Body of pancreas (tissue), 4 donors: ENCODE data around the gene SEMA3E.

Experiments used
- POLR2A ChIP-seq, 3 donors: fragments of 450-650 bp; IDR thresholded peaks; one replicate each; pipeline ENCODE4 v1.6.1; 2016; ENCODE audit warnings: antibody characterized with exemption in 3 of 3, mild to moderate bottlenecking in 2 of 3
- TF ChIP-seq, protein P1 (sequence below), 7 experiments: fragments of 450-650 bp in 4 of 7; fragments of 200-600 bp in 3 of 7; sonication (generic) in 3 of 7; IDR thresholded peaks; one replicate each; pipeline ENCODE4 v1.5.1; 2016 to 2019; ENCODE audit warnings: antibody characterized with exemption in 7 of 7

DNA sequence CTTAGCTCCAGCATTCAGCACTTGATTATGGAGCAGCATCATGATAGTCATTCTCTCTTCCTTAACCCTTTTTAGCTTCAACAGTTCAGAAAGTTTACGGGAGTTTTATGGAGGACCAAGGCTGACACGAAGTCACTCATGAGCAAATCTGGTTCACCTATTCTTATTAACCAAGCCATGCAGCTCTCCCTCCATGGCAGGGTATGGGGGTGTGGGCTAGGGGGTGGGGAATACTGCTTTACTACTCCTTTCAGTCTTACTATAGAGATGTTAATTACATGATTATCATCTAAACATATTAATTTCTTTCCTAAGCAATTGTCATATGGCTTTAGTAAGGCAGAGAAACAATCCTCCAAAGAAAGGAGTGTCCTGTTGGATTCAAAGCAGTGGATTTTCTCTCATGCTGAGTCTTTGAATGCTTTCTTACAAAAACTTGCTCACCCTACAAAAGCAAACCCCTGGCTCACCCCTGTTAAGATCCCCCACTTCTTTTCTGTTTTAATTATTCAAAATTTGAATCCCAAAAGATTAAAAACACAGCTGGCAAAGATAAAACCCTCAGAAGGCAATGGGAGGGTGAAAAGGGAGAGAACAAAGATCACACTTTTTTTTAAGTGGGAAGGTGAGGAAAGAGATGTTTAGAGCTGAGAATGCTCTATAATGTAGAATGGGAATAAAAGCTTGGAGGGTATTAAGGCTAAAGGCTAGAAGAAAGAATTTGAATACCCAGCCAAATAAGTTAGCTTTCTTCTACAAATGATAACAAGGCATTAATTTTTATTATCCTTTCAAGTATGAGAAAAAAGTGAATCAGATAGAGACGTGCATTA lies 46.4 kb upstream of the SEMA3E start:
- TF ChIP-seq, protein P1, sequence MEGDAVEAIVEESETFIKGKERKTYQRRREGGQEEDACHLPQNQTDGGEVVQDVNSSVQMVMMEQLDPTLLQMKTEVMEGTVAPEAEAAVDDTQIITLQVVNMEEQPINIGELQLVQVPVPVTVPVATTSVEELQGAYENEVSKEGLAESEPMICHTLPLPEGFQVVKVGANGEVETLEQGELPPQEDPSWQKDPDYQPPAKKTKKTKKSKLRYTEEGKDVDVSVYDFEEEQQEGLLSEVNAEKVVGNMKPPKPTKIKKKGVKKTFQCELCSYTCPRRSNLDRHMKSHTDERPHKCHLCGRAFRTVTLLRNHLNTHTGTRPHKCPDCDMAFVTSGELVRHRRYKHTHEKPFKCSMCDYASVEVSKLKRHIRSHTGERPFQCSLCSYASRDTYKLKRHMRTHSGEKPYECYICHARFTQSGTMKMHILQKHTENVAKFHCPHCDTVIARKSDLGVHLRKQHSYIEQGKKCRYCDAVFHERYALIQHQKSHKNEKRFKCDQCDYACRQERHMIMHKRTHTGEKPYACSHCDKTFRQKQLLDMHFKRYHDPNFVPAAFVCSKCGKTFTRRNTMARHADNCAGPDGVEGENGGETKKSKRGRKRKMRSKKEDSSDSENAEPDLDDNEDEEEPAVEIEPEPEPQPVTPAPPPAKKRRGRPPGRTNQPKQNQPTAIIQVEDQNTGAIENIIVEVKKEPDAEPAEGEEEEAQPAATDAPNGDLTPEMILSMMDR (IDR thresholded peaks at IDR 0.05) = no peak
- TF ChIP-seq POLR2A (IDR thresholded peaks at IDR 0.05) = no peak
